K562 (cell line): ENCODE measurements around the gene PRTFDC1. TPM values are rescaled to one million over a fixed set of nuclear protein-coding genes. Genes with fewer than 3 reads are reported as not detected.

Experiments used
- BCL6 ChIP-seq: fragments of 250-450 bp; sonication (Bioruptor Pico); IDR thresholded peaks from 2 replicates; pipeline ENCODE4 v1.4.0; 2020
- FIP1L1 ChIP-seq: fragments of 200-400 bp; formaldehyde crosslinking; IDR thresholded peaks from 2 replicates; pipeline ENCODE4 v1.6.1; 2018; ENCODE audit warnings: mild to moderate bottlenecking, low read depth, low read length; ENCODE audit not compliant: poor library complexity, severe bottlenecking
- FOXA1 ChIP-seq: fragments of 450-650 bp; IDR thresholded peaks from 2 replicates; pipeline ENCODE4 v1.6.1; 2016; ENCODE audit warnings: mild to moderate bottlenecking, borderline replicate concordance
- MAFG ChIP-seq: fragments of 450-650 bp; conservative IDR thresholded peaks from 2 replicates; pipeline ENCODE4 v1.6.1; 2016; ENCODE audit warnings: missing genetic modification characterization, missing compliant biosample characterization
- NELFE ChIP-seq: IDR thresholded peaks from 2 replicates; pipeline ENCODE4 v1.6.1; 2011; ENCODE audit warnings: mild to moderate bottlenecking; ENCODE audit not compliant: insufficient read depth, insufficient read length
- NKRF ChIP-seq: fragments of 450-650 bp; IDR thresholded peaks from 2 replicates; pipeline ENCODE4 v1.6.1; 2016; ENCODE audit warnings: borderline replicate concordance
- NR2F6 ChIP-seq: fragments of 450-650 bp; formaldehyde crosslinking; IDR thresholded peaks from 2 replicates; pipeline ENCODE4 v1.4.0; 2020; ENCODE audit warnings: mild to moderate bottlenecking
- PTTG1 ChIP-seq: fragments of 450-650 bp; IDR thresholded peaks from 2 replicates; pipeline ENCODE4 v1.6.1; 2016; ENCODE audit warnings: low read depth, mild to moderate bottlenecking, missing genetic modification characterization, missing compliant biosample characterization
- REST ChIP-seq, 2 experiments: fragments of 450-650 bp; formaldehyde crosslinking in 1 of 2; IDR thresholded peaks; 2 replicates each; pipeline versions ENCODE4 v1.4.0 to v1.6.1; 2014 to 2020; ENCODE audit warnings: mild to moderate bottlenecking in 2 of 2, borderline replicate concordance in 1 of 2, low read depth in 1 of 2
- ZNF449 ChIP-seq: fragments of 250-450 bp; sonication (Bioruptor Pico); IDR thresholded peaks from 2 replicates; pipeline ENCODE4 v1.8.0; 2022; ENCODE audit warnings: moderate library complexity, mild to moderate bottlenecking, inconsistent platforms
- ZNF740 ChIP-seq, 3 experiments: fragments of 200-800 bp in 1 of 3; sonication (Bioruptor generic) in 1 of 3; sonication (generic) in 1 of 3; formaldehyde crosslinking in 1 of 3; IDR thresholded peaks; 2 replicates each; pipeline versions ENCODE4 v1.6.1 to v1.8.0; 2016 to 2022; ENCODE audit warnings: mild to moderate bottlenecking in 2 of 3, missing compliant biosample characterization in 2 of 3, missing genetic modification characterization in 2 of 3, missing genetic modification reagents in 1 of 3
- ZNF780A ChIP-seq: fragments of 250-450 bp; sonication (Bioruptor Pico); IDR thresholded peaks from 2 replicates; pipeline ENCODE4 v1.5.0; 2021; ENCODE audit warnings: mild to moderate bottlenecking
- ZSCAN32 ChIP-seq: fragments of 450-650 bp; formaldehyde crosslinking; IDR thresholded peaks from 2 replicates; pipeline ENCODE4 v1.4.0; 2020; ENCODE audit warnings: mild to moderate bottlenecking, moderate library complexity
- polyA plus RNA-seq, 8 experiments: library from polyadenylated mRNA; depleted of rRNA in 4 of 8; stranded (reverse) in 5 of 8; unstranded in 3 of 8; fragments of >200 nt; fragmentation: Nextera tagmentation in 2 of 8; fragmentation: Illumina TruSeq in 1 of 8; extraction: Ambion mirVana in 2 of 8; extraction: Trizol in 1 of 8; gene quantifications; 2 replicates each; pipeline versions ENCODE4 v1.2.1 to v1.2.3, GENCODE V29; 2011 to 2014; ENCODE audit warnings: inconsistent platforms in 1 of 8, missing spikeins in 1 of 8
- total RNA-seq, 7 experiments: library from RNA; depleted of rRNA in 6 of 7; stranded (reverse); fragments of >200 nt in 6 of 7; fragmentation: Illumina TruSeq in 2 of 7; extraction: Trizol in 2 of 7; gene quantifications; 2 replicates each; pipeline versions ENCODE4 v1.2.1 to v1.2.3, GENCODE V29; 2011 to 2021; ENCODE audit warnings: low replicate concordance in 1 of 7

The PRTFDC1 gene
- total and polyA plus RNA-seq, 9 of the 15 experiments (the other 6 are each of a cell fraction or from before 2014, with no cell fraction given), result 7.0 to 27.6 (median 10.0) TPM

- TF ChIP-seq PTTG1 (no peak), FOXA1 (no peak), REST (IDR thresholded peaks at IDR 0.05; ENCODE audit: borderline replicate concordance) (no peak), REST (CRISPR knock-in tag; IDR thresholded peaks at IDR 0.05; ENCODE audit: low read depth) (no peak), NELFE (no peak), ZNF449 (CRISPR knock-in tag) (no peak), MAFG (tag) (no peak), ZSCAN32 (CRISPR knock-in tag) (no peak), ZNF780A (CRISPR knock-in tag) (no peak), NR2F6 (CRISPR knock-in tag) (no peak), ZNF740 (CRISPR knock-in tag; IDR thresholded peaks at IDR 0.05) (no peak), ZNF740 (tag; IDR thresholded peaks at IDR 0.05) (no peak), FIP1L1 (no peak), BCL6 (CRISPR knock-in tag) (no peak), NKRF (no peak)
Measured at GRCh38 chr10:24908793-24909423, 43.5 kb downstream of the PRTFDC1 start (continued).
